ENCODE measurements around the gene IREB2.

IREB2 gene

DNA sequence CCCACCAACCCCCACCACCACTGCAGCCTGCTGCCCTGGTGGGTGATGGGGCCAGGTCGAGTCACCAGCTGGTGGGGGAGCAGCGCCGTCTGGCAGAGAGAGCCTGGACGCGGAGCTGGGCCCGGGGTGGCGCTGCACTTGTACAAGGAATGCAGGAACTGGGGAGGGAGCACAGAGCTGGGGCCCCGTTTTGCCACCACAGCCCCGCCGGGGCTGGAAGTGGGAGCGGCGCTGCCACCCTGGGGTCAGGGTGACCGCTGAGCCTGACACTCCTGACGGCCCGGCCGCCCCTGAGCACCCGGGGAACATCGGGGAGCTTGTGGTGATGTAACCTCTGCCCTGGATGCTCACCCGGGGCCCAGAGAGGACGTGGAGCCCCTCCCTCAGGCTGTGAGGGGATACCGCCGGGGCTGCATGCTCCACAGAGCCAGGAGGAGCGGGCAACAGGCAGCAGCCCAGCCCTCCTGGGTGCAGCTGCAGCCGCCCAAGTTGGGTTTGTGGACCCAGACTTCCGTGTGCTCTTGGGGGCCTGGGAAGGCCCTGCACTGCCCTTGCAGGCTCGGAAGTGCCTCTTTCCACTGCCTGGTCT is 32.6 kb upstream of the IREB2 start:
- Histone ChIP-seq H3K9me2 (replicated peaks; ENCODE audit: insufficient read depth, low read length) (no peaks in the 10 kb centered on the region), H3K27ac (ENCODE audit: low read depth, low read length) (no peak overlapping the region), H3K36me3 (ENCODE audit: low read length) (no peaks in the 10 kb centered on the region), H3K9ac (ENCODE audit: low read length) (no peak overlapping the region), H3K79me2 (ENCODE audit: insufficient read depth, low read length) (no peaks in the 10 kb centered on the region), H3K4me2 (ENCODE audit: low read depth, low read length, poor library complexity, severe bottlenecking) (no peak overlapping the region), H3K9me3 (ENCODE audit: insufficient read depth, low read length) (peaks cover 7% of the 10 kb centered on the region; the same call in 1 of the 2 replicates), H3K27me3 (ENCODE audit: low read length) (no peaks in the 10 kb centered on the region), H3K4me3 (ENCODE audit: insufficient read depth, low read length, poor library complexity, severe bottlenecking) (no peak overlapping the region), H3F3A (ENCODE audit: insufficient read depth) (no peaks in the 10 kb centered on the region), H2AFZ (ENCODE audit: low read depth, low read length, severe bottlenecking) (no peak overlapping the region), H4K20me1 (ENCODE audit: low read depth, low read length) (no peaks in the 10 kb centered on the region)
- TF ChIP-seq, protein P1, sequence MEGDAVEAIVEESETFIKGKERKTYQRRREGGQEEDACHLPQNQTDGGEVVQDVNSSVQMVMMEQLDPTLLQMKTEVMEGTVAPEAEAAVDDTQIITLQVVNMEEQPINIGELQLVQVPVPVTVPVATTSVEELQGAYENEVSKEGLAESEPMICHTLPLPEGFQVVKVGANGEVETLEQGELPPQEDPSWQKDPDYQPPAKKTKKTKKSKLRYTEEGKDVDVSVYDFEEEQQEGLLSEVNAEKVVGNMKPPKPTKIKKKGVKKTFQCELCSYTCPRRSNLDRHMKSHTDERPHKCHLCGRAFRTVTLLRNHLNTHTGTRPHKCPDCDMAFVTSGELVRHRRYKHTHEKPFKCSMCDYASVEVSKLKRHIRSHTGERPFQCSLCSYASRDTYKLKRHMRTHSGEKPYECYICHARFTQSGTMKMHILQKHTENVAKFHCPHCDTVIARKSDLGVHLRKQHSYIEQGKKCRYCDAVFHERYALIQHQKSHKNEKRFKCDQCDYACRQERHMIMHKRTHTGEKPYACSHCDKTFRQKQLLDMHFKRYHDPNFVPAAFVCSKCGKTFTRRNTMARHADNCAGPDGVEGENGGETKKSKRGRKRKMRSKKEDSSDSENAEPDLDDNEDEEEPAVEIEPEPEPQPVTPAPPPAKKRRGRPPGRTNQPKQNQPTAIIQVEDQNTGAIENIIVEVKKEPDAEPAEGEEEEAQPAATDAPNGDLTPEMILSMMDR (IDR thresholded peaks at IDR 0.05; ENCODE audit: insufficient read depth, low read length, poor library complexity, severe bottlenecking), result no peak
- no peak for TF ChIP-seq EZH2phosphoT487 (conservative IDR thresholded peaks at IDR 0.05; ENCODE audit: low read length)

DNA sequence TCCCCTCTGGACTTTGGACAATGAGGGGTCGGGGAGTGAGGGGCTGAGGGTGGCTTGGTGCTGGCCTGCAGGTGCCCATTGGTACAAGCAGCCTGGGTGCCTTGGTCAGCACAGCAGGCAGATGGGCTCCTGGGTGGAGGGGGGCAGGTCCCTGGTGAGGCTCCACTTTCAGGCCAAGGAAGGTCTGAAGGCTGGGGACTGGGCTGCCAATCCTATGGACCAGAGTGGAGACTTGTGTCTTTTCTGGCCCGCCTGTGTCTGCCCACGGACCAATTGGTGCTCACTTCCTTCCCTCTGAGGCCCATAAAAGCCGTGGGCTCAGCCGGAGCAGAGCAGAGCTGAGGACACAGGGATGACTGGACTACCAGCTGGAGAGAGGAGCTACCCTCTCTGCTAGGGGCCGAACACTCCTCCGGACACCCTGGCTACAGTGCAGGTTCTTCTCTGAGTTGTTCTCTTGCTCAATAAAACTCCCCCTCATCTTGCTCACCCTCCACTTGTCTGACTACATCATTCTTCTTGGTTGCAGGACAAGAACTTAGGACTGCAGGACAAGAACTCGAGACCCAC is 31.9 kb upstream of the IREB2 start:
- Histone ChIP-seq H3K9me2 (replicated peaks; ENCODE audit: insufficient read depth, low read length) (no peaks in the 10 kb centered on the region), H3K27ac (ENCODE audit: low read depth, low read length) (no peak overlapping the region), H2AFZ (ENCODE audit: low read depth, low read length, severe bottlenecking) (no peak overlapping the region), H3K9ac (ENCODE audit: low read length) (no peak overlapping the region), H3K27me3 (ENCODE audit: low read length) (no peaks in the 10 kb centered on the region), H3K4me2 (ENCODE audit: low read depth, low read length, poor library complexity, severe bottlenecking) (no peak overlapping the region), H3K79me2 (ENCODE audit: insufficient read depth, low read length) (no peaks in the 10 kb centered on the region), H3K9me3 (ENCODE audit: insufficient read depth, low read length) (peaks cover 7% of the 10 kb centered on the region; the same call in 1 of the 2 replicates), H4K20me1 (ENCODE audit: low read depth, low read length) (no peaks in the 10 kb centered on the region), H3K4me3 (ENCODE audit: insufficient read depth, low read length, poor library complexity, severe bottlenecking) (no peak overlapping the region), H3K36me3 (ENCODE audit: low read length) (no peaks in the 10 kb centered on the region), H3F3A (ENCODE audit: insufficient read depth) (no peaks in the 10 kb centered on the region)
- no peak for TF ChIP-seq EZH2phosphoT487 (conservative IDR thresholded peaks at IDR 0.05; ENCODE audit: low read length)
- TF ChIP-seq, protein P1 (IDR thresholded peaks at IDR 0.05; ENCODE audit: insufficient read depth, low read length, poor library complexity, severe bottlenecking), result no peak

- Histone ChIP-seq H3K27ac (ENCODE audit: low read depth, low read length) (no peak overlapping the region), H3K4me3 (ENCODE audit: insufficient read depth, low read length, poor library complexity, severe bottlenecking) (no peak overlapping the region), H3K4me2 (ENCODE audit: low read depth, low read length, poor library complexity, severe bottlenecking) (no peak overlapping the region), H3K27me3 (ENCODE audit: low read length) (no peaks in the 10 kb centered on the region), H3K9ac (ENCODE audit: low read length) (no peak overlapping the region), H3K9me3 (ENCODE audit: insufficient read depth, low read length) (peaks cover 7% of the 10 kb centered on the region; the same call in 1 of the 2 replicates), H3K36me3 (ENCODE audit: low read length) (no peaks in the 10 kb centered on the region), H3K79me2 (ENCODE audit: insufficient read depth, low read length) (no peaks in the 10 kb centered on the region), H3K9me2 (replicated peaks; ENCODE audit: insufficient read depth, low read length) (no peaks in the 10 kb centered on the region), H3F3A (ENCODE audit: insufficient read depth) (no peaks in the 10 kb centered on the region), H4K20me1 (ENCODE audit: low read depth, low read length) (no peaks in the 10 kb centered on the region), H2AFZ (ENCODE audit: low read depth, low read length, severe bottlenecking) (no peak overlapping the region)
- TF ChIP-seq, protein P1 (IDR thresholded peaks at IDR 0.05; ENCODE audit: insufficient read depth, low read length, poor library complexity, severe bottlenecking), result no peak
- no peak for TF ChIP-seq EZH2phosphoT487 (conservative IDR thresholded peaks at IDR 0.05; ENCODE audit: low read length)
These were observed 30.2 kb upstream of the IREB2 start for GRCh38 chr15:78407608-78408354.

Data from SU-DHL-6 (cell line).